Measurements from ENCODE around the gene CEBPG. TPM values are rescaled to one million over a fixed set of nuclear protein-coding genes. Genes with fewer than 3 reads are reported as not detected.

The CEBPG gene
- total RNA-seq, 4 donors from 2014 or later = 18.5 to 31.6 (median 26.8) TPM

DNA sequence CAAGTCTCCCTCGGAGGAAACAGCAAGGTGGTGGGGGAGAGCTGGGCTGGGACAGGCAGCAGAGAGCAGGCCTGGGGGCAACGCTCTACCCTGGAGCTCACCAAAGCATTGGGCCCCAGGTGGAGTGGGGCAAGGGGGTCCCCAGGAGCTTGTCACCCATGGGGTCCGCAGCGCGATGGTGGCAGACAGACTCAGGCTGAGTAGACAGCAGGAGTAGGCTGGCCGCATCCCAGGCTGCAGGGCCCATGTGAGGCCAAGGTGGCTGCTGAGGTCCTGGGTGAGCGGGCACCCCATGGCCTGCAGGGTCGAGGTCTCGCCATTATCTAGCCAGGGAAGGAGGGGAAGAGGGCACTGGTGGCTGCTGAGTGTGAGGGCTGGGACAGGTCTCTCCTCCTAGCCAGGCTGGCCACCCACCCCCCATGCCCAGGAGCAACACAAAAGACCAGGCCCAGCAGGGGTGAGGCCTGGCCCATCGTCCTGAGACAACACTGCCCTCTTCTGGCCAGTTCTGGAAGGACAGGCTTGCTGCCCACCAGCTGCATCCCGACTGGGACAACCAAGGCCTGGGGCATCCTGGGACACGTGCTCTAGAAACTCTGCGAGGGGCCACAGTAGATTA, 33.1 kb downstream of the CEBPG start:
- Histone ChIP-seq H3K36me3 (peaks cover 0 to 38% (median 0%) of the 10 kb centered on the region in 3 donors), H3K9me3 (no peaks in the 10 kb centered on the region), H3K4me3 (no peak overlapping the region), H3K27me3 (no peaks in the 10 kb centered on the region), H3K27ac (no peak overlapping the region), H3K4me1 (peaks cover 0 to 29% (median 0%) of the 10 kb centered on the region in 3 donors)
- intact Hi-C loops (cut with DNase I) = loop anchor here (2.0 kb wide), 1 partner anchor 172 kb away; no protein-coding TSS in a partner anchor
- TF ChIP-seq POLR2A (IDR thresholded peaks at IDR 0.05) = no peak
- TF ChIP-seq, protein P1, sequence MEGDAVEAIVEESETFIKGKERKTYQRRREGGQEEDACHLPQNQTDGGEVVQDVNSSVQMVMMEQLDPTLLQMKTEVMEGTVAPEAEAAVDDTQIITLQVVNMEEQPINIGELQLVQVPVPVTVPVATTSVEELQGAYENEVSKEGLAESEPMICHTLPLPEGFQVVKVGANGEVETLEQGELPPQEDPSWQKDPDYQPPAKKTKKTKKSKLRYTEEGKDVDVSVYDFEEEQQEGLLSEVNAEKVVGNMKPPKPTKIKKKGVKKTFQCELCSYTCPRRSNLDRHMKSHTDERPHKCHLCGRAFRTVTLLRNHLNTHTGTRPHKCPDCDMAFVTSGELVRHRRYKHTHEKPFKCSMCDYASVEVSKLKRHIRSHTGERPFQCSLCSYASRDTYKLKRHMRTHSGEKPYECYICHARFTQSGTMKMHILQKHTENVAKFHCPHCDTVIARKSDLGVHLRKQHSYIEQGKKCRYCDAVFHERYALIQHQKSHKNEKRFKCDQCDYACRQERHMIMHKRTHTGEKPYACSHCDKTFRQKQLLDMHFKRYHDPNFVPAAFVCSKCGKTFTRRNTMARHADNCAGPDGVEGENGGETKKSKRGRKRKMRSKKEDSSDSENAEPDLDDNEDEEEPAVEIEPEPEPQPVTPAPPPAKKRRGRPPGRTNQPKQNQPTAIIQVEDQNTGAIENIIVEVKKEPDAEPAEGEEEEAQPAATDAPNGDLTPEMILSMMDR (IDR thresholded peaks at IDR 0.05) = peak; percentile 87 to 97 (median 96)
- WGBS, 2 donors = 64 to 100% methylated on average over 4 to 7 of the region's 13 CpGs
- peak; percentile 20 for DNase-seq

DNA sequence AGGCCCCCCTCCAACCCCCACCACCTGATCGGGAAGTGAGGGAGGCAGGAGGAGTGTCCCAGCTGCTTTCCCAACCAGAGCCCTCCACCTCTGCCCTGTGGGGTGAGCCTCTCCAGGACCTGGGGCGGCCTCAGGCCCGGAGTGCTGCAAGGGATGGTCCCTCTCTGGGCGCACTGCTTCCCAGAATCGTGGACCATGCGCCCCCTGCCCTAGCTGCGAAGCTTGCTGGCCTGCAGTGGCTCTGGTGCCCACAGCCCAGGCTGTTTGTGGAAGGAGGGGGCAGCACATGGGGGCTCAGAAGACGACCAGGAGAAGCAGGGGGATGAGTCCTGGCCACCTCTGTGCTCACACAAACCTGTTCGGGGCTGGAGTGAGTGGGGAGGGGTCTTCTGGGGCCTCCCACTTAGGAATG, 33.6 kb downstream of the CEBPG start:
- Histone ChIP-seq H3K27me3 (no peaks in the 10 kb centered on the region), H3K4me3 (no peak overlapping the region), H3K36me3 (peaks cover 0 to 38% (median 0%) of the 10 kb centered on the region in 3 donors), H3K4me1 (peaks cover 0 to 29% (median 0%) of the 10 kb centered on the region in 3 donors), H3K9me3 (no peaks in the 10 kb centered on the region), H3K27ac (no peak overlapping the region)
- intact Hi-C loops (cut with DNase I) = loop anchor here (2.0 kb wide), 1 partner anchor 172 kb away; no protein-coding TSS in a partner anchor
- WGBS, 2 donors = 7 to 47% methylated on average over 2 to 6 of the region's 9 CpGs
- TF ChIP-seq, protein P1 (IDR thresholded peaks at IDR 0.05) = no peak
- no peak for TF ChIP-seq POLR2A (IDR thresholded peaks at IDR 0.05)
- no peak for DNase-seq

DNA sequence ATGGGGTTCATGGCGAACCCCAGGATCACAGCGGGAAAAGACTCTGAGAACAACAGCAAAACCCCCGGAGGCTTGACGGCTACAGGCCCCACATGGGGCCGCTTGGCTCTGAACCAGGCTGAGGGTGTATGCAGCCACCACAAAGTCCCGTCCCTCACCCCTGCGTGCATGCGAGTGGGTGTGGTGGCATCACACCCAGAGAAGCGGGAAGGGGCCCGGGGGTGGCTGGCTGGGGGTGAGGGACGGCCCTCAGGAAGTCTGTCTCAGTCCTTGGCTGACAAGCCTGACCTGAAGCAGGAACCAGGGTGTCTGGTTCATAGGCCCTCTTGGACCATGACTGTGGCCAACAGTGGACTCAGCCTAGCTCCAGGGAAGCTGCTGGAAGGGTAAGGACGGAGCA, 34.2 kb downstream of the CEBPG start:
- peaks cover 0 to 31% (median 0%) of the 10 kb centered on the region in 3 donors for H3K4me1 ChIP-seq
- peaks cover 0 to 38% (median 0%) of the 10 kb centered on the region in 3 donors for H3K36me3 ChIP-seq
- DNase-seq = no peak
- H3K9me3 ChIP-seq = no peaks in the 10 kb centered on the region
- no peak overlapping the region for H3K27ac ChIP-seq
- intact Hi-C loops (cut with DNase I) = loop anchor here (2.0 kb wide), 1 partner anchor 173 kb away; no protein-coding TSS in a partner anchor
- H3K4me3 ChIP-seq = no peak overlapping the region
- H3K27me3 ChIP-seq = no peaks in the 10 kb centered on the region
- TF ChIP-seq POLR2A (IDR thresholded peaks at IDR 0.05) = no peak
- TF ChIP-seq, protein P1 (IDR thresholded peaks at IDR 0.05) = no peak
- WGBS, 2 donors = 77 to 94% methylated on average over 2 to 4 of the region's 12 CpGs

DNA sequence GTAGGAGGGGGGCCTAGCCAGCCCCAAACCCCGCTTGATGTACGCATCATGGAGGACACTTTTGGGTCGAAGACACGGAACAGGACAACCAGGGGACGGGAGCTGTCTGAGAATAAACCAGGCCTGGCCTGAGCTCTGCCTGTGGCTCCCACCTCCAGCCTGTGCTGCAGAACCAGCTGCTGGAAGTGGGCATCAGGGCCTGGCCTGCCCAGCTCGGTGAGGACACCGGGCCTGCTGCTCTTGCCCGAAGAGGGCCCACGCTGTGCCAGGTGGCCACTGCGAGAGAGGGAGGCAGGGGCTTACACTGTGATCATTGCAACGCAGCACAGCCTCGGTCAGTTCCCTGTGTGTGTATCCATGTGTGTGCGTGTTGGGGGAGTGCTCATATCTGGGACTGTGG, 34.6 kb downstream of the CEBPG start:
- Histone ChIP-seq H3K36me3 (peaks cover 0 to 38% (median 0%) of the 10 kb centered on the region in 3 donors), H3K4me3 (no peak overlapping the region), H3K9me3 (no peaks in the 10 kb centered on the region), H3K4me1 (peaks cover 0 to 35% (median 0%) of the 10 kb centered on the region in 3 donors), H3K27ac (no peak overlapping the region), H3K27me3 (no peaks in the 10 kb centered on the region)
- 84 to 87% methylated on average over 3 to 7 of the region's 13 CpGs for WGBS, 2 donors
- TF ChIP-seq, protein P1 (IDR thresholded peaks at IDR 0.05) = no peak
- no peak for TF ChIP-seq POLR2A (IDR thresholded peaks at IDR 0.05)
- no peak for DNase-seq
- intact Hi-C loops (cut with DNase I) = no loop called here

Measured in esophagus squamous epithelium (tissue), 5 donors.